ENCODE measurements around the gene USH1C.

DNA sequence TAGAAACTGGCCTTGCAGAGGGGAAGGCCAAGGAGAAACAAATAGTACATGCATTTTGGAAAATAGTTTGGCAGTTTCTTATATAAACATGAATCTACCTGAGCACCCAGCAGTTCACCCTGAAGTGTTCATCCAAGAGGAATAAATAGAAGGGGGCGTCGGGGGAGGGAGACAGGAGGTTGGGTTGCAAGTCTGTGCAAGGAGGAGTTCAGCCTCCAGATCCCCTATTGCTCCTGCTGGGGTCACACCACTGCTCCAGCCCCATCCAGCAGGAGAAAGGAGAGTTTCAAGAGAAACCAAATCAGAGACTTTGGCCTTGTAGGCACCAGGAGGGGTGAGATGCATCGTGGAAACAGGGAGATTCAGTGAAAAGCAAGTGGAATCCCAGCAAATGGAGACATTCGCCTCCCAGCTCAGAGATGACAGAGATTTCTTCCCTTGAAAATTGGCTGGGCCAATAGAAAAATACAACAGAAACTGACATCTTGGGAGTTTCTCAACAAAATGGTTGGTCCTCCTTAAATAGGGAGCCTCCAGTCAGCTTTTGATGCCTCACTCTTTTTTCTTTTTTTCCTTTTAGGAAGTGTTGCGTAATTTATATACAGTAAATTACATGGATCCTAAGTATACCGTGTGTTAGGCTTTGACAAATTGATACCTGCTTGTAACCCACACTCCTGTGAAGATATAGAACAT, 37.0 kb upstream of the USH1C start:
- TF ChIP-seq, protein P1, sequence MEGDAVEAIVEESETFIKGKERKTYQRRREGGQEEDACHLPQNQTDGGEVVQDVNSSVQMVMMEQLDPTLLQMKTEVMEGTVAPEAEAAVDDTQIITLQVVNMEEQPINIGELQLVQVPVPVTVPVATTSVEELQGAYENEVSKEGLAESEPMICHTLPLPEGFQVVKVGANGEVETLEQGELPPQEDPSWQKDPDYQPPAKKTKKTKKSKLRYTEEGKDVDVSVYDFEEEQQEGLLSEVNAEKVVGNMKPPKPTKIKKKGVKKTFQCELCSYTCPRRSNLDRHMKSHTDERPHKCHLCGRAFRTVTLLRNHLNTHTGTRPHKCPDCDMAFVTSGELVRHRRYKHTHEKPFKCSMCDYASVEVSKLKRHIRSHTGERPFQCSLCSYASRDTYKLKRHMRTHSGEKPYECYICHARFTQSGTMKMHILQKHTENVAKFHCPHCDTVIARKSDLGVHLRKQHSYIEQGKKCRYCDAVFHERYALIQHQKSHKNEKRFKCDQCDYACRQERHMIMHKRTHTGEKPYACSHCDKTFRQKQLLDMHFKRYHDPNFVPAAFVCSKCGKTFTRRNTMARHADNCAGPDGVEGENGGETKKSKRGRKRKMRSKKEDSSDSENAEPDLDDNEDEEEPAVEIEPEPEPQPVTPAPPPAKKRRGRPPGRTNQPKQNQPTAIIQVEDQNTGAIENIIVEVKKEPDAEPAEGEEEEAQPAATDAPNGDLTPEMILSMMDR (IDR thresholded peaks at IDR 0.05), result no peak
- no peak for TF ChIP-seq POLR2A (IDR thresholded peaks at IDR 0.05)

All from ovary (tissue), 3 donors.